ENCODE measurements around the gene HNF1A. TPM values are rescaled to one million over a fixed set of nuclear protein-coding genes. Genes with fewer than 3 reads are reported as not detected.

HNF1A gene
- total RNA-seq, 1 donor from 2014 or later = not detected

- Mint-ChIP-seq H3K27me3 (ENCODE audit: unreplicated experiment) (no peaks in the 10 kb centered on the region), H3K36me3 (ENCODE audit: unreplicated experiment) (no peaks in the 10 kb centered on the region), H3K27ac (ENCODE audit: unreplicated experiment) (no peak overlapping the region), H3K9me3 (ENCODE audit: unreplicated experiment) (no peaks in the 10 kb centered on the region), H3K4me3 (ENCODE audit: unreplicated experiment) (no peak overlapping the region), H3K4me1 (ENCODE audit: low read depth, unreplicated experiment) (no peaks in the 10 kb centered on the region)
- no peak for DNase-seq
- TF ChIP-seq, protein P1, sequence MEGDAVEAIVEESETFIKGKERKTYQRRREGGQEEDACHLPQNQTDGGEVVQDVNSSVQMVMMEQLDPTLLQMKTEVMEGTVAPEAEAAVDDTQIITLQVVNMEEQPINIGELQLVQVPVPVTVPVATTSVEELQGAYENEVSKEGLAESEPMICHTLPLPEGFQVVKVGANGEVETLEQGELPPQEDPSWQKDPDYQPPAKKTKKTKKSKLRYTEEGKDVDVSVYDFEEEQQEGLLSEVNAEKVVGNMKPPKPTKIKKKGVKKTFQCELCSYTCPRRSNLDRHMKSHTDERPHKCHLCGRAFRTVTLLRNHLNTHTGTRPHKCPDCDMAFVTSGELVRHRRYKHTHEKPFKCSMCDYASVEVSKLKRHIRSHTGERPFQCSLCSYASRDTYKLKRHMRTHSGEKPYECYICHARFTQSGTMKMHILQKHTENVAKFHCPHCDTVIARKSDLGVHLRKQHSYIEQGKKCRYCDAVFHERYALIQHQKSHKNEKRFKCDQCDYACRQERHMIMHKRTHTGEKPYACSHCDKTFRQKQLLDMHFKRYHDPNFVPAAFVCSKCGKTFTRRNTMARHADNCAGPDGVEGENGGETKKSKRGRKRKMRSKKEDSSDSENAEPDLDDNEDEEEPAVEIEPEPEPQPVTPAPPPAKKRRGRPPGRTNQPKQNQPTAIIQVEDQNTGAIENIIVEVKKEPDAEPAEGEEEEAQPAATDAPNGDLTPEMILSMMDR (IDR thresholded peaks at IDR 0.05; ENCODE audit: partially characterized antibody, unreplicated experiment) = no peak
Observed at GRCh38 chr12:121030576-121031212, 52.4 kb downstream of the HNF1A start.

- H3K36me3 Mint-ChIP-seq (ENCODE audit: unreplicated experiment) = no peaks in the 10 kb centered on the region
- DNase-seq = no peak
- TF ChIP-seq, protein P1 (IDR thresholded peaks at IDR 0.05; ENCODE audit: partially characterized antibody, unreplicated experiment) = no peak
- no peaks in the 10 kb centered on the region for H3K4me1 Mint-ChIP-seq (ENCODE audit: low read depth, unreplicated experiment)
- no peaks in the 10 kb centered on the region for H3K27me3 Mint-ChIP-seq (ENCODE audit: unreplicated experiment)
- H3K27ac Mint-ChIP-seq (ENCODE audit: unreplicated experiment) = no peak overlapping the region
- no peaks in the 10 kb centered on the region for H3K9me3 Mint-ChIP-seq (ENCODE audit: unreplicated experiment)
- H3K4me3 Mint-ChIP-seq (ENCODE audit: unreplicated experiment) = no peak overlapping the region
Observed at GRCh38 chr12:121033625-121034349, 55.4 kb downstream of the HNF1A start.

- Mint-ChIP-seq H3K4me1 (ENCODE audit: low read depth, unreplicated experiment) (no peaks in the 10 kb centered on the region), H3K36me3 (ENCODE audit: unreplicated experiment) (no peaks in the 10 kb centered on the region), H3K27ac (ENCODE audit: unreplicated experiment) (no peak overlapping the region), H3K27me3 (ENCODE audit: unreplicated experiment) (no peaks in the 10 kb centered on the region), H3K9me3 (ENCODE audit: unreplicated experiment) (no peaks in the 10 kb centered on the region), H3K4me3 (ENCODE audit: unreplicated experiment) (no peak overlapping the region)
- TF ChIP-seq, protein P1 (IDR thresholded peaks at IDR 0.05; ENCODE audit: partially characterized antibody, unreplicated experiment) = no peak
- no peak for DNase-seq
Observed at GRCh38 chr12:121034616-121035305, 56.4 kb downstream of the HNF1A start.

DNA sequence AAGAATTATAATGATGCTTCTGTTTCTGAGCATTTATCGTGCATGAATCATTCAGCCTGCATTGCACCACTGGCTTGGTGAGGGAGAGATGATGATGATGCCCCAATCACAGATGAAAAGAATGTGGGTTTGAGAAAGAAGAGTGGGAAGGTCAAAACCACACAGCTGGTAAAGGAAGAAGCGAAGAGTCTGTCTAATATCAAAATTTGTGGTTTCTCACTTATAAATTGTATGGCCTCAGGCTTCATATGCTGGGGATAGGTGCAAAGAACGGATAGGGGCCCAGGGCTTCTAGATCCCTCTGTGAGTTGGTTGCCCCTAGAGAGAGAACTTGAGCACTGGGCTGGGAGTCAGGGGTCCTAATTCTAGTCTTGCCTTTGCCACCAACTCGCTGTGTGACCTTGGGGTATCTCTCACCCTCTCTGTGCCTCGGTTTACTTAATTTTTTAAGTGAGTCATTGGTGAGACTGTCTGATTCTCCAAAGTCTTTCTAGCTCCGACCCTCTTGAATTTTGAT lies 58.5 kb downstream of the HNF1A start:
- H3K4me3 Mint-ChIP-seq (ENCODE audit: unreplicated experiment) = no peak overlapping the region
- DNase-seq = no peak
- no peak overlapping the region for H3K27ac Mint-ChIP-seq (ENCODE audit: unreplicated experiment)
- TF ChIP-seq, protein P1 (IDR thresholded peaks at IDR 0.05; ENCODE audit: partially characterized antibody, unreplicated experiment) = no peak
- H3K4me1 Mint-ChIP-seq (ENCODE audit: low read depth, unreplicated experiment) = no peaks in the 10 kb centered on the region
- peaks cover 5% of the 10 kb centered on the region for H3K27me3 Mint-ChIP-seq (ENCODE audit: unreplicated experiment)
- H3K36me3 Mint-ChIP-seq (ENCODE audit: unreplicated experiment) = no peaks in the 10 kb centered on the region
- no peaks in the 10 kb centered on the region for H3K9me3 Mint-ChIP-seq (ENCODE audit: unreplicated experiment)

Measured in glutamatergic neuron (in vitro differentiated cells).